ENCODE data around the gene CEP57L1. TPM values are rescaled to one million over a fixed set of nuclear protein-coding genes. Genes with fewer than 3 reads are reported as not detected.

CEP57L1 gene
- total and polyA plus RNA-seq, 9 of the 15 experiments (the other 6 are each of a cell fraction or from before 2014, with no cell fraction given), result 39.4 to 88.6 (median 61.8) TPM

- in situ Hi-C loops (cut with MboI), result no loop called here
- CTCF ChIA-PET (ENCODE audit: low intra/inter-chr PET ratio), result no interaction called here
- H3K27ac ChIP-seq (ENCODE audit: extremely low read depth, low read depth, low read length), result no peak overlapping the region
- FAIRE-seq, result no peak
- H3K9me3 ChIP-seq (replicated peaks; ENCODE audit: control insufficient read depth, insufficient read depth, low read depth, low read length), result no peaks in the 10 kb centered on the region
- no peak overlapping the region for H3K4me2 ChIP-seq (ENCODE audit: insufficient read depth, low read length)
- DNase-seq (ENCODE audit: extremely low read depth in 1 of 4, low spot score in 3 of 4), result no peak
- no TSS peak for BruUV-seq (replicated peaks)
- ATAC-seq, result no peak
- H2AFZ ChIP-seq (ENCODE audit: low read depth, low read length), result no peak overlapping the region
- H3K4me3 ChIP-seq, result no peak overlapping the region
- POLR2A ChIA-PET, result interaction anchor here (1.1 to 1.4 kb wide), 2 partner anchors 10 to 69 kb away, joined by 3 read pairs; partner anchors contain the start of gene CEP57L1
- intact Hi-C loops (cut with micrococcal nuclease), result loop anchor here (5.0 kb wide), 1 partner anchor 72 kb away; the partner anchor contains the start of gene SESN1
- H3K27me3 ChIP-seq (ENCODE audit: control insufficient read depth in 2 of 2, insufficient read depth in 2 of 2, low read length in 2 of 2), result no peaks in the 10 kb centered on the region
- H3K9ac ChIP-seq (ENCODE audit: insufficient read depth in 1 of 2, low read depth in 2 of 2, low read length in 2 of 2), result no peak overlapping the region
- no peaks in the 10 kb centered on the region for H3K9me1 ChIP-seq (ENCODE audit: control insufficient read depth, insufficient read depth, low read length)
- H3K79me2 ChIP-seq (ENCODE audit: control insufficient read depth, insufficient read depth, low read length), result no peaks in the 10 kb centered on the region
- peaks cover 0 to 11% of the 10 kb centered on the region in 2 experiments; a peak in 2 of 5 replicates for H3K4me1 ChIP-seq (replicated peaks in 1 of 2; ENCODE audit: control insufficient read depth in 2 of 2, insufficient read depth in 2 of 2, low read length in 2 of 2)
- H3K36me3 ChIP-seq (ENCODE audit: control insufficient read depth, insufficient read depth, low read length), result peaks cover 29% of the 10 kb centered on the region
- H4K20me1 ChIP-seq (replicated peaks; ENCODE audit: control insufficient read depth, insufficient read depth, low read length), result no peaks in the 10 kb centered on the region
- TF ChIP-seq NR2C2 (CRISPR knock-in tag; IDR thresholded peaks at IDR 0.05) (no peak), NR2C2 (tag; IDR thresholded peaks at IDR 0.05) (no peak), BRD9 (IDR thresholded peaks at IDR 0.05; ENCODE audit: low read depth, partially characterized antibody) (no peak), BRD4 (IDR thresholded peaks at IDR 0.05) (no peak), MYNN (IDR thresholded peaks at IDR 0.05) (no peak), MYNN (CRISPR knock-in tag; IDR thresholded peaks at IDR 0.05) (no peak), TCF7 (IDR thresholded peaks at IDR 0.05; ENCODE audit: borderline replicate concordance) (no peak), TSC22D4 (tag; IDR thresholded peaks at IDR 0.05) (no peak), CC2D1A (IDR thresholded peaks at IDR 0.05) (no peak), ZNF274 (IDR thresholded peaks at IDR 0.05; ENCODE audit: borderline replicate concordance, low read depth, low read length) (no peak), ZNF311 (CRISPR knock-in tag; IDR thresholded peaks at IDR 0.05) (no peak), RREB1 (CRISPR knock-in tag; IDR thresholded peaks at IDR 0.05) (no peak), NR2C1 (IDR thresholded peaks at IDR 0.05) (no peak), NR2C1 (tag; IDR thresholded peaks at IDR 0.05) (no peak), ESRRB (CRISPR knock-in tag; IDR thresholded peaks at IDR 0.05; ENCODE audit: borderline replicate concordance) (no peak), ZHX1 (conservative IDR thresholded peaks at IDR 0.05; ENCODE audit: low read length) (no peak), MAZ (CRISPR knock-in tag; conservative IDR thresholded peaks at IDR 0.05 in 1 of 2, IDR thresholded peaks at IDR 0.05 in 1 of 2) (no peak)
These were observed 69.0 kb downstream of the CEP57L1 start for GRCh38 chr6:109164331-109164730.
